Mesothelial cell of epicardium (in vitro differentiated cells): ENCODE data around the gene ARMH1. TPM values are rescaled to one million over a fixed set of nuclear protein-coding genes. Genes with fewer than 3 reads are reported as not detected.

ENCODE experiments used
- DNase-seq, 2 experiments: peaks; one replicate each; pipeline ENCODE4 v3.0.0; 2021; ENCODE audit warnings: low spot score in 2 of 2; ENCODE audit not compliant: unreplicated experiment in 2 of 2
- H3K27ac Mint-ChIP-seq: 2 replicates; pipeline ENCODE4 v1.8.0; 2021; ENCODE audit warnings: mixed read lengths
- H3K27me3 Mint-ChIP-seq: 2 replicates; pipeline ENCODE4 v1.8.0; 2021; ENCODE audit warnings: low read depth, mixed read lengths
- H3K36me3 Mint-ChIP-seq: 2 replicates; pipeline ENCODE4 v1.8.0; 2021; ENCODE audit warnings: mixed read lengths
- H3K4me1 Mint-ChIP-seq: 2 replicates; pipeline ENCODE4 v1.8.0; 2021; ENCODE audit warnings: mixed read lengths
- H3K4me3 Mint-ChIP-seq: 2 replicates; pipeline ENCODE4 v1.8.0; 2021; ENCODE audit warnings: mild to moderate bottlenecking, moderate library complexity, mixed read lengths
- H3K9me3 Mint-ChIP-seq: 2 replicates; pipeline ENCODE4 v1.8.0; 2021; ENCODE audit warnings: mixed read lengths
- total RNA-seq: library from RNA; stranded (reverse); gene quantifications from 3 replicates; pipeline ENCODE4 v1.2.1, GENCODE V29; 2021
- TF ChIP-seq, protein P1 (sequence below): fragments of 200-600 bp; sonication (generic); IDR thresholded peaks from one replicate; pipeline ENCODE4 v1.5.0; 2021; ENCODE audit warnings: antibody characterized with exemption; ENCODE audit not compliant: unreplicated experiment

The ARMH1 gene
- total RNA-seq, 1 donor from 2014 or later: 19.1 TPM

DNA sequence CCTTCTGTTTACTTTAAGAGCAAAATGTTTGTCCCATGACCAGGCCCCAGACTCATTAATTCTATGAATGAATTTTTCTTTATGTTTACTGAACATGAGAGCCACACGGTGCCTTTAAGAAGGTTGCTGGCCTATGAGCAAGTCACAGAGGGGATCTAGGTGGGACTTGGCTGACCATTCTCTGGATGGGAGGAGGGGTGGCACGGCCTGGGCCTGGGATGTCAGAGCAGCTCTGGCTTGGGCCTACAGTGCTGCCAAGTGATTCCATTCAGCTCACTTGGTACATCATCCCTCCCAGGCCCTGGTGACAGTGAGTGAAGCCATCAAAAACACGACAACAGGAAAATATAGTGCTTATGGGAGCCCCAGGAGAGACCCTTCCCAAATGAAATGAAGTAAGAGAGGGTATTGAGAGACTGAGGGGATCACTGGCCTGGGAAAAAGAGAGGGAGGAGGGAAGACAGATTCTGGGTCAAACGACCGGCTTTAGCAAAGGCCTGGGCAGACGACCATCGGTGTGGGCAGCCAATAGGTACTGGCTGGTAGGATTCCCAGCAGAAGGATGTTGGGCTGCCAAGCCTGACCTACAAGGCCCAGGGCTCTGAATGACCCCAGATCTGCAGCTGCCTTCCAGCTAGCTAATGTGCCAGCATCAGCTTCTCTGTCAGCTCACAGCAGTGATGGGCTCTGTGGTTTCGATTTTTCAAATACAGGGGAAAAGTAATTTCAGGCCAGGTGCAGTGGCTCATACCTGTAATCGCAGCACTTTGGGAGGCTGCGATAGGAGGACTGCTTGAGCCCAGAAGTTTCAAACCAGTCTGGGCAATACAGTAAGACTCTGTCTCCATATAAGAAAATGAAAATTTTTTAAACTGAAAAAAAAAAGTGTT, 3.5 kb upstream of the ARMH1 start:
- H3K27ac Mint-ChIP-seq: no peak overlapping the region
- H3K9me3 Mint-ChIP-seq: no peaks in the 10 kb centered on the region
- TF ChIP-seq, protein P1, sequence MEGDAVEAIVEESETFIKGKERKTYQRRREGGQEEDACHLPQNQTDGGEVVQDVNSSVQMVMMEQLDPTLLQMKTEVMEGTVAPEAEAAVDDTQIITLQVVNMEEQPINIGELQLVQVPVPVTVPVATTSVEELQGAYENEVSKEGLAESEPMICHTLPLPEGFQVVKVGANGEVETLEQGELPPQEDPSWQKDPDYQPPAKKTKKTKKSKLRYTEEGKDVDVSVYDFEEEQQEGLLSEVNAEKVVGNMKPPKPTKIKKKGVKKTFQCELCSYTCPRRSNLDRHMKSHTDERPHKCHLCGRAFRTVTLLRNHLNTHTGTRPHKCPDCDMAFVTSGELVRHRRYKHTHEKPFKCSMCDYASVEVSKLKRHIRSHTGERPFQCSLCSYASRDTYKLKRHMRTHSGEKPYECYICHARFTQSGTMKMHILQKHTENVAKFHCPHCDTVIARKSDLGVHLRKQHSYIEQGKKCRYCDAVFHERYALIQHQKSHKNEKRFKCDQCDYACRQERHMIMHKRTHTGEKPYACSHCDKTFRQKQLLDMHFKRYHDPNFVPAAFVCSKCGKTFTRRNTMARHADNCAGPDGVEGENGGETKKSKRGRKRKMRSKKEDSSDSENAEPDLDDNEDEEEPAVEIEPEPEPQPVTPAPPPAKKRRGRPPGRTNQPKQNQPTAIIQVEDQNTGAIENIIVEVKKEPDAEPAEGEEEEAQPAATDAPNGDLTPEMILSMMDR: no peak
- H3K4me1 Mint-ChIP-seq: peaks cover 27% of the 10 kb centered on the region
- H3K36me3 Mint-ChIP-seq: peaks cover 3% of the 10 kb centered on the region
- no peak overlapping the region for H3K4me3 Mint-ChIP-seq
- H3K27me3 Mint-ChIP-seq: no peaks in the 10 kb centered on the region
- no peak for DNase-seq

DNA sequence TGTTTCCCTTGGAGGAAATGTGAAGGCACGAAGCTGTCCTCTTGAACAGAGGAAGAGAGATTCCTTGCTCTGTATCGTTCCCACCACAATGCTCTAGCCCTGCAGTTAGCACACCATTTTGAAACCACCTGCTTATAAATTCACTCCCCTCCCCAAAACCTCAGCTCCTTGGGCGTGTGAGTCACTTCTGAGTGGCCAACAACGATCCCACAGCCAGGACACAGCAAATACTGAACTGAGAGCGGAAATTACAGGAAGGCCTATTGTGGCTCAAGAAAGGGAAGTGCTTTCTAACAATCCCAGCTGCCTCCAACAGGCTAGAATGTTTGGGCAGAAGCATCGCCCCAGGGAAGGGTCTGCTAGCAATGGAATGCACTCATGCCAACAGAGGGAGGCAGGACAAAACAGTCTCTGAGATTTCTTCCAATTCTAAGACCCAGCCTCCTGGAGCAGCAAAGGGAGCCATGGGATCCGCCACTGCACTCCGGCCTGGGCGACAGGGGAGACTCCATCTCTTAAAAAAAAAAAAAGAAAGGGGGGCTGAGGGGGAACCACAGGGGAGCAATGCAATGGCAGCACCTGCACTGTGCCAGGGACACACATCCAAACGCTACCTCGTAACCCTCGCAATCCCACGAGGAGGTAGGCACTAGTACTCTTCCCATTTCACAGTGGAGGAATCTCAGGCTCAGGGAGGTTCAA, 2.1 kb upstream of the ARMH1 start:
- Mint-ChIP-seq H3K36me3 (peaks cover 3% of the 10 kb centered on the region), H3K9me3 (no peaks in the 10 kb centered on the region), H3K27me3 (no peaks in the 10 kb centered on the region), H3K4me3 (peak overlapping the region; percentile 36), H3K4me1 (peaks cover 27% of the 10 kb centered on the region), H3K27ac (peak overlapping the region; percentile 95)
- DNase-seq: no peak
- TF ChIP-seq, protein P1: no peak

DNA sequence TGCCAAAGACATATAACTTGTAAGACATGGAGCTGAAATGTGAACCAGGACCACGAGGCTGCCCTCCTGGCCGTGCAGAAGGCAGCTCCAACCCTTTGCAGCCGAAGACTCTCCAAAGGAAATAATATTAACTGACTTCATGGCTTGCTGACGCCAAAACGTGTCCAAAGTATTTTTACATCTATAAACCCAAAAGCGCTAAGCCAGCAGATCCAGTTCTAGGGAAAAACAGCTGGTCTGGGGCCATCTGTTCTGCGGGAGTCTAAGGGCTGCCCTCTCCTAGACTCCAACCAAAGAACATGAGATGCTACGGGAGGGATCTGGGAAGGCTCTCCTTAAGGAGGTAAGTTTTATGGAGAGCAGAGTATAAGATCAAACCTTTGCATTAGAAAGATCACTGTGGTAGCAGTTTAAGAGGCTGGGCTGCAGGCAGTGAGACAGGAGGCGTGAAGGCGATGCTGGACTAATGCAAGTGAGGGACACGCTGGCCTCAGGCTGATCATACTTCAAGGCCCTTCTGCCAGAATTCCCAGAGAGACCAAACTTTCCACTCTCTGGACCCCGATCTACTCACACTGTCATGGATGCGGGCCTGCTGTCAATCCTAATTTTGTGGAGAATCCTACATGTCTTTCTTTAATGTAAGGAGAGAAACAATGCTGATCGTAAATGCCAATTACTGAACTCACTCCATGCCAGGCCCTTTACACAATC, 1.4 kb upstream of the ARMH1 start:
- no peak for DNase-seq
- H3K4me3 Mint-ChIP-seq: peak overlapping the region; percentile 86
- H3K27me3 Mint-ChIP-seq: no peaks in the 10 kb centered on the region
- peaks cover 27% of the 10 kb centered on the region for H3K4me1 Mint-ChIP-seq
- no peaks in the 10 kb centered on the region for H3K9me3 Mint-ChIP-seq
- H3K36me3 Mint-ChIP-seq: peaks cover 3% of the 10 kb centered on the region
- TF ChIP-seq, protein P1: no peak
- peak overlapping the region; percentile 93 for H3K27ac Mint-ChIP-seq

DNA sequence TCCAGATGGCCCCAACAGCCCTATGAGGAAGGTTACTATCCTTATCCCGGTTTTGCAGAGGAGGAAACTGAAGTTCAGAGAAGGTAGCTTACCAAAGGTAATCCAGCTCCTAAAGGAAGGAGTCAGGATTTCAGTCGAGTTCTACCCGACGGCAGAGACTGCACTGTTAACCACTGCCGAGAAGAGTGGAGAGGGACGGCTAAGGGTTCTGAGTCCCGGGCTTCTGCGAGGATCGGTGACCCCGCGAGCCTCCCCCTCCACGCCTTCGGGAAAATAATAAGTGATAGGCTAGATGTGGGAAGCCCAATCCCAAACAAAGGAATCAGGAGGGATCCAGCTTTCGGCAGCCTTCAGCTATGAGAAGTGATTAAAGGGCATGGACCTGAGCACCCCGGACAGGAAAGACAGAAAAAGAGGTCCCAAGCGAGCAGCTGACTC, 820 bp upstream of the ARMH1 start:
- no peaks in the 10 kb centered on the region for H3K27me3 Mint-ChIP-seq
- no peak for DNase-seq
- H3K9me3 Mint-ChIP-seq: no peaks in the 10 kb centered on the region
- peaks cover 3% of the 10 kb centered on the region for H3K36me3 Mint-ChIP-seq
- peak overlapping the region; percentile 86 for H3K4me3 Mint-ChIP-seq
- TF ChIP-seq, protein P1: no peak
- peaks cover 27% of the 10 kb centered on the region for H3K4me1 Mint-ChIP-seq
- H3K27ac Mint-ChIP-seq: peak overlapping the region; percentile 93

DNA sequence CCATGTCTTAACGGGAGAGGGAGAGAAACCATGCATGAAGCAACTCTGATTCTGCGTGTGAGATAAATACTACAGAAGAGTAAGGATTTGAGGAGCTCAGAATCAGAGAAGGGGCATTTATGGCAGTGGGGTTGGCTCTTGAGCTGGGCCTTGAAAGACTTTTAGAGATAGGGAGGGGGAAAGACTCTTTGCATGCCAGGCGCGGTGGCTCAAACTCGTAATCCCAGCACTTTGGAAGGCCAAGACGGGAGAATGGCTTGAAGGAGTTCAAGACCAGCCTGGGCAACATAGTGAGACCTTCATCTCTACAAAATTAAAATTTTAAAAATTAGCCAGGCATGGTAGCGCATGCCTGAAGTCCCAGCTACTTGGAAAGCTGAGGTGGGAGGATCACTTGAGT, 672 bp downstream of the ARMH1 start:
- Mint-ChIP-seq H3K4me3 (peak overlapping the region; percentile 86), H3K4me1 (peaks cover 27% of the 10 kb centered on the region), H3K27me3 (no peaks in the 10 kb centered on the region), H3K36me3 (peaks cover 8% of the 10 kb centered on the region), H3K27ac (peak overlapping the region; percentile 93), H3K9me3 (no peaks in the 10 kb centered on the region)
- TF ChIP-seq, protein P1: no peak
- DNase-seq: no peak
